Hepatocyte (in vitro differentiated cells): ENCODE measurements around the gene SYNPO2. TPM values are rescaled to one million over a fixed set of nuclear protein-coding genes. Genes with fewer than 3 reads are reported as not detected.

Source experiments
- DNase-seq: peaks from one replicate; pipeline ENCODE4 v3.0.0-alpha.2; 2016; ENCODE audit warnings: low spot score
- H2AFZ ChIP-seq: fragments of 200-600 bp; sonication (generic); 2 replicates; pipeline ENCODE4 v1.6.0; 2016; ENCODE audit warnings: antibody characterized with exemption, mild to moderate bottlenecking
- H3K27ac ChIP-seq: fragments of 200-600 bp; sonication (generic); 2 replicates; pipeline ENCODE4 v1.5.1; 2016; ENCODE audit warnings: mild to moderate bottlenecking
- H3K27me3 ChIP-seq: fragments of 200-600 bp; sonication (generic); 2 replicates; pipeline ENCODE4 v1.6.1; 2016
- H3K36me3 ChIP-seq: fragments of 200-600 bp; sonication (generic); replicated peaks from 2 replicates; pipeline ENCODE4 v1.5.1; 2016; ENCODE audit warnings: low read depth; ENCODE audit not compliant: insufficient read depth
- H3K4me1 ChIP-seq: fragments of 200-600 bp; sonication (generic); 2 replicates; pipeline ENCODE4 v1.5.1; 2016; ENCODE audit warnings: mild to moderate bottlenecking, moderate library complexity; ENCODE audit not compliant: insufficient read depth
- H3K4me2 ChIP-seq: fragments of 200-600 bp; sonication (generic); 2 replicates; pipeline ENCODE4 v1.6.0; 2016
- H3K4me3 ChIP-seq: fragments of 200-600 bp; sonication (generic); 2 replicates; pipeline ENCODE4 v1.5.1; 2016; ENCODE audit warnings: mild to moderate bottlenecking
- H3K79me2 ChIP-seq: fragments of 200-600 bp; sonication (generic); 2 replicates; pipeline ENCODE4 v1.6.0; 2017; ENCODE audit warnings: mild to moderate bottlenecking
- H3K9me2 ChIP-seq: fragments of 200-600 bp; sonication (generic); replicated peaks from 2 replicates; pipeline ENCODE4 v1.6.0; 2017; ENCODE audit warnings: mild to moderate bottlenecking; ENCODE audit not compliant: insufficient read depth
- H3K9me3 ChIP-seq: fragments of 200-600 bp; sonication (generic); 2 replicates; pipeline ENCODE4 v1.5.1; 2016; ENCODE audit warnings: low read depth, mild to moderate bottlenecking
- H4K20me1 ChIP-seq: fragments of 200-600 bp; sonication (generic); 2 replicates; pipeline ENCODE4 v1.6.0; 2016; ENCODE audit warnings: mild to moderate bottlenecking; ENCODE audit not compliant: insufficient read depth, poor library complexity, severe bottlenecking
- CTCF ChIP-seq: fragments of 200-600 bp; sonication (generic); IDR thresholded peaks from 2 replicates; pipeline ENCODE4 v1.5.1; 2016; ENCODE audit warnings: antibody characterized with exemption, mild to moderate bottlenecking; ENCODE audit not compliant: poor library complexity
- EZH2 ChIP-seq: fragments of 200-600 bp; sonication (generic); IDR thresholded peaks from 2 replicates; pipeline ENCODE4 v1.6.1; 2016; ENCODE audit warnings: antibody characterized with exemption, mild to moderate bottlenecking, borderline replicate concordance
- EZH2phosphoT487 ChIP-seq: fragments of 200-600 bp; sonication (generic); IDR thresholded peaks from one replicate; pipeline ENCODE4 v1.6.1; 2018; ENCODE audit warnings: antibody characterized with exemption, mild to moderate bottlenecking, low read depth, moderate library complexity; ENCODE audit not compliant: unreplicated experiment, severe bottlenecking
- WGBS: methylation state at CpG from one replicate; pipeline ENCODE4 v1.1.6; 2016; ENCODE audit warnings: low lambda C conversion rate; ENCODE audit errors: missing lambda C conversion rate; 5-methylcytosine and 5-hydroxymethylcytosine counted together
- polyA plus RNA-seq: library from polyadenylated mRNA; unstranded; fragments of >200 nt; fragmentation: Nextera tagmentation; extraction: Ambion mirVana; gene quantifications from 2 replicates; pipeline ENCODE4 v1.2.1, GENCODE V29; 2016
- total RNA-seq: library from RNA; depleted of rRNA; stranded (reverse); fragments of >200 nt; gene quantifications from 2 replicates; pipeline ENCODE4 v1.2.3, GENCODE V29; 2014

Gene SYNPO2
- total and polyA plus RNA-seq, 2 experiments from 2014 or later, result 3.5 to 12.6 TPM

GRCh38 chr4:119087121-119087520, 198.5 kb downstream of the SYNPO2 start:
- H3K9me2 ChIP-seq, result no peaks in the 10 kb centered on the region
- 59% methylated on average over 3 of the region's 3 CpGs for WGBS
- H3K27me3 ChIP-seq, result no peaks in the 10 kb centered on the region
- peaks cover 6% of the 10 kb centered on the region for H3K4me1 ChIP-seq
- no peak overlapping the region for H3K27ac ChIP-seq
- H4K20me1 ChIP-seq, result no peaks in the 10 kb centered on the region
- H3K4me3 ChIP-seq, result no peak overlapping the region
- no peak overlapping the region for H2AFZ ChIP-seq
- no peaks in the 10 kb centered on the region for H3K36me3 ChIP-seq
- TF ChIP-seq EZH2 (no peak), EZH2phosphoT487 (no peak), CTCF (peak; percentile 43)
- DNase-seq, result no peak
- H3K79me2 ChIP-seq, result no peaks in the 10 kb centered on the region
- H3K9me3 ChIP-seq, result no peaks in the 10 kb centered on the region
- H3K4me2 ChIP-seq, result no peak overlapping the region

- TF ChIP-seq CTCF, result no peak
- no peak overlapping the region for H3K4me2 ChIP-seq
- H3K9me3 ChIP-seq, result no peaks in the 10 kb centered on the region
- H3K4me3 ChIP-seq, result no peak overlapping the region
- no peaks in the 10 kb centered on the region for H4K20me1 ChIP-seq
- peaks cover under 1% of the 10 kb centered on the region for H3K4me1 ChIP-seq
- no peaks in the 10 kb centered on the region for H3K36me3 ChIP-seq
- H3K79me2 ChIP-seq, result no peaks in the 10 kb centered on the region
- DNase-seq, result no peak
- H3K27me3 ChIP-seq, result no peaks in the 10 kb centered on the region
- 90% methylated on average over 5 of the region's 5 CpGs for WGBS
- no peaks in the 10 kb centered on the region for H3K9me2 ChIP-seq
- no peak overlapping the region for H2AFZ ChIP-seq
- no peak overlapping the region for H3K27ac ChIP-seq
Observed at GRCh38 chr4:119087656-119088055, 199.0 kb downstream of the SYNPO2 start.

- Histone ChIP-seq H3K4me1 (peaks cover 14% of the 10 kb centered on the region), H3K4me2 (peak overlapping the region; percentile 9), H3K27me3 (no peaks in the 10 kb centered on the region), H3K4me3 (no peak overlapping the region), H3K27ac (peak overlapping the region; percentile 66), H4K20me1 (no peaks in the 10 kb centered on the region), H3K9me3 (no peaks in the 10 kb centered on the region), H3K36me3 (no peaks in the 10 kb centered on the region), H3K9me2 (no peaks in the 10 kb centered on the region), H3K79me2 (no peaks in the 10 kb centered on the region), H2AFZ (no peak overlapping the region)
- TF ChIP-seq EZH2 (no peak), CTCF (no peak), EZH2phosphoT487 (no peak)
- WGBS, result 76% methylated on average over 5 of the region's 5 CpGs
- no peak for DNase-seq
Observed at GRCh38 chr4:119093042-119093827, 204.6 kb downstream of the SYNPO2 start.
